Hematopoietic multipotent progenitor cell treated with erythropoietin and hydrocortisone succinate and interleukin-3 and kit ligand, for 8 days (in vitro differentiated cells): ENCODE results near the gene HIVEP3.

Source experiments
- DNase-seq: peaks from one replicate; pipeline ENCODE4 v3.0.0-alpha.2; 2015

HIVEP3 gene

DNA sequence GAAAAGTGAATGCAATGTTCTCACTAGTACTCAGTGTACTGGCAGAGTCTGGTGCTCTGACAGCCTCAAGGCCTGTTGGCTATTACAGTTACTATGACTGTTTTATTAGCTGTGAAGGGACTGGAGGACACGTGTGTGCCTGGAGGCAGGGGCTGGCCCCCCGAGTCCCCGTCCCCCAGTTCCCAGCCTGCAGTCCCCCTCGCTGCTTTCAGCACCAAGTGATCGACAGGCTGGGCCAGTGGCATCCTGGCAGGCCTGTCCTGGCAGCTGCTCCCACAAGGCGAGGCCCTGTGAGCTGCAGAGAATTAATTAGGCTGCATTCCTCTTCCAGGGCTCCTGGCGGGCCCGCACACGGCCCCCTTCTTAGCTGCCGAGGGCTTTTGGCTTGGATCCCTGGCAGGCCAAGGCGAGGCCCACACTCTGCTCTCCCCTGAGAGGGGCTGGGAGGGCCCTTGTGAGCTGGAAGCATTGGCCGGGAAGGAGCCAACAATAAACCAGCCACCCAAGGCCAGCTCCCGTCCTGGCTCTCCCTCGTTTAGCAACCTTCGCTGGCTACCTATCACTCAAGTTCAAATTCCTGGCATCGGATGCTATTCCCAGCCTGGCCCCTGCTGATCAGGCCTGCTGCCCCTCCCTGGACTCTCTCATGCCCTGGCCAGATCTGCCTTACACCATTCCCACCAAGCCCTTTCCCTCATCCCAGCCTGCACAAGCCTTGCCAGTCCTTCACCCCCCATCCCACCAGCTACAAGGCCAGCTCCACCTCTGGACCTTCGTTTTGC lies 444.0 kb downstream of the HIVEP3 start:
- no peak for DNase-seq

DNA sequence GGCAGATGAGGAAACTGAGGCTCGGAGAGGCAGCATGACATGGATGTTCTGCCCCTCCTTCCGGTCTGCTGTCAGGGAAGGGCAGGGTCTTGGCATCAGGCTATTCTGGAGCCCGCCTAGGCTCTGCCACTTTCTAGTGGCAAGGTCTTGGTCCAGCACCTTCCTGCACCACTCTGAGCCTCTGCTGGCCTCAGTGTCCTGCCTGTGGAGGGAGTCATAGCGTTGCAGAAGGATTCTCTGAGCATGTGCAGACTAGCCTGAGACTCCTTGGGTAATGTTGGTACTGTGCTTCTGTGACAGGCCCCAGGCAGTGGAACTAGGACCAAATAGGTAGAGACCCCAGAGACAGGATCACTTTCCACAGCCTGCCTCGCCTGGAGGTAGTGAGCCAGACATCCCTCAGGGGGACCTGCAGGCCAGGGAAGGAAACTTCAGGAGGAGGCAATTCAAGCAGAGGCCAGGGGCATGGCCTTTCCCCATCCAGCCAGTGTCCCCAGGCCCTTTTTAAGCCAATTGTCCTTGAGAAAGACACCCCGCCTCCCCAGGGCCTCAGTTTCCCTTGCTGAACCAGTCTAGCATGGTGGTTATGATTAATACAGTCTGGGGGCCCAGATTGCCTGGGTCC lies 444.9 kb downstream of the HIVEP3 start:
- no peak for DNase-seq

GRCh38 chr1:41471658-41472057 lies 447.1 kb downstream of the HIVEP3 start:
- DNase-seq: no peak

DNA sequence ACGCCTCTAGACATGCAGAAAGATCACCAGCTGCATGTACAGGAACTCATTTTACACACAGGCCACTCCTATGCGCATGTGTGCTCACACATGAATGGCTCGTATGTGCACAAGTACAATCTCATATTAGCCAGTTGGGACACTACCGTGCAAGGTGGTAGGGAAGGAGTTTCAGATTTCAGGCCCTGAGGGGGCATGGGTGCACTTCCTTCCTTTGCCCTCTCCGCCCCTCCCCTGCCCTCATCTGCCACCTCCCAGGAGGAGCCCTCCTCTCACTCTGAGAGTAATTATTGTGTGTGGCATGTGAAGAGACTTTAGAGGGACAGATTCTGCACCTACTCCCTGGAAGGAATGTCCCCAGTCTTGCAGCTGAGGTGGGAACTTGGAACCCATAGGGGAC lies 449.0 kb downstream of the HIVEP3 start:
- no peak for DNase-seq

DNA sequence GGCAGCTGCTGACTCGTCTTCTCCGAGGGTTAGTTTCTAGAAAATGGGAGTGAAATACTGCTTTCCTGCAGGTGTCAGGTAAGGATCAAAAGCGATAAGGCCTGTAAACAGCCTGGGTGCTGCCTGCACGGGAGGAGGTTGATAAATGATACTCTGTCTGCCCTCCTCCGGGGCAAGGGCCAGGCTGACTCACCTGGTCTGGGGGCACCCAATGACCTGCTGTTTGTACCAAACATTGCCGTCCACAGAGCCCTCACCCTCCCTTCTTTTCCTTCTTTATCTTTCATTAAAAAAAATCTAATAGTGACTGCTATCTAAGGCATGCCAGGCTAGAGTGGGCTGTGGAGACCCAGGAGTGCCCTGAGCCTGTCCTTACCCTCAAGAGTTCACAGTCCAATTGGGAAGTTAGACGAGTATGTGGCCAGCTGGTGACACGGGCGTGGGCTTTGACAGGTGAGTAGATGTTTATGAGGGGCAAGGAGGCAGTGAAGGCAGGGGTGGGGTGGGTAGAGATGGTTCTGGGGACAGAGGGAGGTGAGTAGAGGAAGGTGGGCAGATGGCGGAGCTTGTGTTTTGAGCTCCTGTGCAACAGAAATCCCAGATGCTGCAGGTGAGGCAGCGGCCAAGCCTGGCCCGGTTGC lies 450.5 kb downstream of the HIVEP3 start:
- DNase-seq: no peak

GRCh38 chr1:41467673-41468072 lies 451.0 kb downstream of the HIVEP3 start:
- no peak for DNase-seq

- DNase-seq: no peak
Observed at GRCh38 chr1:41466146-41466545, 452.6 kb downstream of the HIVEP3 start.

GRCh38 chr1:41465741-41466140 lies 453.0 kb downstream of the HIVEP3 start:
- DNase-seq: no peak

DNA sequence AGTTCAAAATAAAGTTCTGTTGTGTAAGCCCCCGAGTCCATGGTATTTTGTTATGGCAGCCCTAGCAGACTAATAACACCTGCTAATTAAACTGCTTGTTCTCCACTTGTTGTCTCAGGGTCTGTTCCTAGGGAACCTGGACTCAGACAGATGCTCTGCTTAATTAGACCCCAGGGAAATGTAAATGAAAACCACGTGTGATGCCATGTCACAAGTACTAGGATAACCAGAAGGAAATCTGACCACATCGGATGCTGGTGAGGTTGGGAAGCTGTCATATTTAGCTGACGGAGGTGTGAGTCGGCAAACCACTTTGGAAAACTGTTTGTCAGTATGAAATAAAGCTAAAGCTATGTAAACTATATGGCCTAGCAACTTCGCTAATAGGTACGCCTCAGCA lies 453.8 kb downstream of the HIVEP3 start:
- no peak for DNase-seq

GRCh38 chr1:41463516-41463915 lies 455.2 kb downstream of the HIVEP3 start:
- DNase-seq: no peak

GRCh38 chr1:41462680-41463004 lies 456.1 kb downstream of the HIVEP3 start:
- DNase-seq: no peak

DNA sequence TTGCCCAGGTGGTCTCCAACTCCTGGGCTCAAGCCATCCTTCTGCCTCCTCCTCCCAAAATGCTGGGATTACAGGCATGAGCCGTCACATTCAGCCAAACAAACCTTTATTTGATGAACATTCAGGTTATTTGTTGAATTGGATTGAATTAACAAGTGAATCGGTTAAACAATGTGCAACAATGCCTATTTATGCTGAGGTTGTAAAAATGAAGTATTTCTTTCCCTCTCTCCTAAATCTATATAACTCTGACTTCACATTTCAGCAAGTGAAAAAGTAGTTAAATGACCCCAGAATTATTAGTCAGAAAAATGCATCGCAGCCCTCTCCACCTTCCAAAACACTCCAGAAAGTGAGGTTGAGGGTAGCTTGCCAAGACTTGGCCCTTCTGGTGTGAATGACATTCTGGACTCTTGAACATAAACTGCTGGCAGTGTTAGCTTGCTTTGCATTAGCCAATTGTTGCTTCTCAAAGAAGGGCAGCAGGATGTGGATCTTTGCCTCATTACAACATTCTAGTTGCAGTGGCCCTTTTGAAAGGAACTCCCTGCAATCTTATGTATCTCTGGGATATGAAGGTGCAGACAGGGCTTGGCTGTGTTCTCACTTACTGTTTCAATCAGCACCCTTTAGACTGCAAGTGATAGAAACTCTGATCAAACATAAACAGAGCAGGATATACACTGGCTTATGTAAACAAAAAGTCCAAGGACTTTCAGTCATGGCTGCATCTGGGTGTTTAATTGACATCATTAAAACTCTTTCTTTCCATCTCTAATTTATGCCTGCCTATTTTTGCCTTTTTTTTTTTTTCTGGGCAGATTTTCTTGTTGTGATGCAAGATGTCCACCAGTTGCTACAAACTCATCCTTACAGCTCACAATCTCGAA lies 456.7 kb downstream of the HIVEP3 start:
- DNase-seq: no peak

- DNase-seq: no peak
Observed at GRCh38 chr1:41456847-41457540, 461.7 kb downstream of the HIVEP3 start.
